Left renal pelvis (tissue), 4 donors: Measurements from ENCODE around the gene ST3GAL3. TPM values are rescaled to one million over a fixed set of nuclear protein-coding genes. Genes with fewer than 3 reads are reported as not detected.
"Not testable (repeated sequence)": the region's sequence is repeated elsewhere in the genome, so short reads cannot be mapped to it uniquely, and the experiment has no call there.

ENCODE experiments used
- DNase-seq, 4 donors: peaks; one replicate each; pipeline ENCODE4 v3.0.0-alpha.2; 2013; ENCODE audit warnings: low read depth in 4 of 4, low spot score in 3 of 4
- polyA plus RNA-seq, 4 donors: library from polyadenylated mRNA; unstranded; fragments of 120-200 nt; gene quantifications; one replicate each; pipeline ENCODE4 v1.2.1, GENCODE V29; 2013; ENCODE audit not compliant: insufficient read length in 4 of 4

The ST3GAL3 gene
- polyA plus RNA-seq, 4 donors = 19.8 to 28.7 (median 23.0) TPM

DNA sequence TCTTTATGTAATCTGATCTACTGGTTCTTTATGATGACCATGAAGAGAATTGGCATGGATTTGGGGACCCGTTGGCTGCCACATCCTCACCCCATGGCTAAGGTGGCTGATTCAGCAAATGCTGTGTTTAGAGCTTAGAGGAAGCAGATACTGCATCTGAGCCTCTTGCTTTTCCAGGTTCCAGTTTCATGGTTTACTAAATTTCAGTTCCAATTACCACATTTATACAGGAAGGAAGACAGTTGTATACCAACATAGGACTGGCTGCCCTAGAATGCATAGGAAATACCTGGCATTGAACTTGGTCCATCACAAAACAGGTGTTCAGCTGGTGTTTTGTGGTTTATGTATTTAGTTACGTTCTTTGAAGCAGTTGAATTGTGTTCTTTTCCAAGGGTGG is 107.1 kb downstream of the ST3GAL3 start:
- DNase-seq = no peak

DNA sequence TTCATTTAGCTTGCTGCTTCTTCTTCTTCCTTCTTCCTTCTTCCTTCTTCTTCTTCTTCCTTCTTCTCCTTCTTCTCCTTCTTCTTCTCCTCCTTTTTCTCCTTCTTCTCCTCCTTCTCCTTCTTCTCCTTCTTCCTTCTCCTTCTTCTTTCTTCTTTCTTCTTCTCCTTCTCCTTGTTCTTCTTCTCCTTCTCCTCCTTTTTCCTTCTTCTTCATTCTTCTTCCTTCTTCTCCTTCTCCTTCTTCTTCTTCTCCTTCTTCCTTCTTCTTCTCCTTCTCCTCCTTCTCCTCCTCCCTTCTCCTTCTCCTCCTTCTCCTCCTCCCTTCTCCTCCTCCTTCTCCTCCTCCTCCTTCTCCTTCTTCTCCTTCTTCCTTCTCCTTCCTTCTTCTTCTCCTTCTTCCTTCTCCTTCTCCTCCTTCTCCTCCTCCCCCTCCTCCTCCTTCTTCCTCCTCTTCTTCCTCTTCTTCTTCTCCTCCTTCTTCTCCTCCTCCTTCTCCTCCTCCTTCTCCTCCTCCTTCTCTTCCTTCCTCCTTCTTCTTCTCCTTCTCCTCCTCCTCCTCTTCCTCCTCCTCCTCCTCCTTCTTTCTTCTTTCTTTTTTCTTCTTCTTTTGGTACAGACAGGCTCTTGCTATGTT is 110.1 kb downstream of the ST3GAL3 start:
- DNase-seq = no peak

DNA sequence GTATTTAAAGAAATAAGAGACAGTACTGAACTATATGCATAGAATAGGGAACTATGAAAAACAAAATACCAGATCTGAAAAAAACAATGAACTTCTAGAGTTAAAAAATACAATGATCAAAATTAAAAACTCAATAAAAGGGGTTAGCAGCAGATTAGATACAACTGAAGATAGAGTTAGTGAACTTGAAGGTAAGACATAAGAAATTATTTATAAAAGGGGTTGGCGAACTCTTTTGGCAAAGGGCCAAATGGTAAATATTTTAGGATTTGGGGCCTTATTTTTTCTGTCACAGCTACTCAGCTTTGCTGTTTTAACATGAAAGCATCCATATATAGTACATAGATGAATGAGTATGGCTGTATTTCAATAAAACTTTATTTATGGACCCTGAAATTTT is 111.4 kb downstream of the ST3GAL3 start:
- DNase-seq = no peak

DNA sequence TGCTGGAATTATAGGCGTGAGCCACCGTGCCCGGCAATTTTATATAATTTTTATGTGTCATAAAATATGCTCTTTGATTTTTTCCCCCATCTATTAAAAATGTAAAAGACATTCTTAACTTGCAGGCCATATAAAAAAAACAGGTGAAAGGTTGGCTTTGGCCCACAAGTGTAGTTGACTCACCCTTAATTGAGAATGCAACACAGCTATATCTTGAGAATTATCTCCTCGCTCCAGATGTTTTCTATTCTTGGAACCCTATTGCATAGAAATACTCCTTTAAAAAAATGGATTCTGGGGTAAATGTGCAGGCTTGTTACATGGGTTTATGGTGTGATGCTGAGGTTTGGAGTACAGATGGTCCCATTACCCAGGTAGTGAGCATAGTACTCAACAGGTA is 112.0 kb downstream of the ST3GAL3 start:
- DNase-seq = no peak

DNA sequence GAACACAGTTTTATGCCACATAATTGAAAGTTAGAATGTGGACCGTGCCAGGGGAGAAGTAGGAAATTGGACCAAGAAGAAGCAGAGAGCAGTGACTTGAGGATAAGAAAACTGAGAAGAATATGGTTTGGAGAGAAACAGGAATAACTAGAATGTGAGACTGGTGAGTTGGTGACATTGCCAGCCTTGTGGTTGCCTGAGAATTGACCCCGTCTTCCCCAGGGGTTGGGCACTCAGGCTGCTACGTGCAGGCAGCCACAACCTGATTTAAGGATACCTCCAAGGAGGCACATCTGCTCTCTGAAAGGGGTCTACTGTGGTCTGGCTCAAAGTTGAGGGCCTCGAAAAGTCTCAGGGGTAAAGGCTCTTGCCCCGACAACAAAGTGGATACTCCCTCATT is 114.1 kb downstream of the ST3GAL3 start:
- DNase-seq = no peak

DNA sequence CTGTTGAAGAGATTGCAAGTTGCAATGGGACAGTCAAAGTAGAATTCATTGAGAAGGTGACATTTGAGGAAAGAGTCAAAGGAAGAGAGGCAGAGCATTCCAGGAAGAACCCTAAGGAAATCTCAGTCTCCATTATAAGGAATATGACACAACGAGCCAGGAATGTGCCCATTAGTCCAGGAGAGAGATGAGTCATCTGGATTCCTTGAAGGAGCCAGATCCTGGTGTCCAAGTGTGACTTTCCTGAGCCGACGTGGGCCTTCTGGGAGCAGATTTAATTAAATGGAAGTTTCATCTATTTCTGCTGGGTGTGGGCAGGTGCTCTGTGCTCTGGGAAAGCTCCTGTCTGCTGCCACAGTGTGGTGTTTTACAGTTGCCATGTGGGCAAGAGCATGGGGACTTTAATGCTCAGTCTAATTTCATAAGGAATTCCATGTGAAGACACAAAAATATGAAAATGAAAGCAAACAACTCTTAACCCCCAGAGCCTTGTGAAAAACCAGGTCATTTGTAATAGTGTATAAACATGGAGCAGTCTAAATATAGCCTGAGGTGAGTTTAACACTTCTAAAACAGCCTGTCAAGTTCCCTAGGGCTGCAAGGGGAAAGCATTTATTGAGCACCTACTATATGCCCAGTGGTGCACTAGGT is 114.8 kb downstream of the ST3GAL3 start:
- no peak for DNase-seq

DNA sequence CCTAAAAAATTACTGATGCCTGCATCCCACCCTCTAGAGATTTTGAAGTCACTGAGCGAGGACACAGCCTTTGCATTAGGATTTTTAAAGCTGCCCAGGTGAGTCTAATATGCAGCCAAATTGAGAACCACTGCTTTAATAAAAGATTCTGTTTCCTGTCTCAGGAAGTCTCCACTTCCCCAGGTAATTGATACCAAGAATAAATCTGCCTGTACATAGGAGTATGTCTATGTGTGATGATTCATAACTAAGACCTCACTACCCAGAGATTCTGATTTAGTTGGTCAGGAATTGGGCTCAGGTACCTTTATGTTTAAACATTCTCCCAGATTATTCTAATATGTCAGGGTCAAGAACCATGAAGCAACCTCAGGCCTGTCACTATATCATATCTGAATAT is 117.5 kb downstream of the ST3GAL3 start:
- DNase-seq = no peak

DNA sequence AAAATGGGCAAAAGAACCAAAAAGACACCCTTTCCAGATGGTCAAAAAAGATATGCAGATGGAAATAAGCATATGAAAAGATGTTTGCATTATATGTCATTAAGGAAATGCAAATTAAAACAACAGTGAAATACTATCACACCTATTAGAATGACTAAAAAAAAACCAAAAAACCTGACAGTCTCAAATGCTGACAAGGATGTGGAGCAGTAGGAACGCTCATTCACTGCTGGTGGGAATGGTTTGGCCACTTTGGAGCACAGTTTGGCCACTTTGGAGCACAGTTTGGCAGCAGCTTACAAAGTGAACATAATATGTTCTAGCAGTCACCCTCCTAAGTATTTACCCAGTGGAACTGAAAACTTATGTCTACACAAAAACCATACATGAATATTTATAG is 121.2 kb downstream of the ST3GAL3 start:
- no peak for DNase-seq

DNA sequence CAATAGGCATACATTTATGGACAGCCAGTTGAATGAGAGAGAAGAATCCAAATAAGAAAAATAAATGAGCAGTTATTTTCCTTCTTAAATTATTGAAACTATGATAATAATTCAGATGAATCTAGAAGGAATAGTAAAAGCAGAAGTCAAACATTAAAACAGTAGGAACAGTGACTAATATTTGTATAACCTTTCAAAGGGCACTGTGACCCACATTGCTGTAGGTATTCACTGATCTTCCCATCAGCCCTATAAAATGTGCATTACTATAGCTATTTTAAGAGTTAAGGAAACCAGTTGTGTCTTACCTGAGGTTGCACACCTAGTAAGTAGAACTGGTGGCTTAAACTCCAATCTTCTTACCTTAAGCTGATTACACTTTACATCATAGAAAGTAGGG is 123.5 kb downstream of the ST3GAL3 start:
- DNase-seq = no peak

DNA sequence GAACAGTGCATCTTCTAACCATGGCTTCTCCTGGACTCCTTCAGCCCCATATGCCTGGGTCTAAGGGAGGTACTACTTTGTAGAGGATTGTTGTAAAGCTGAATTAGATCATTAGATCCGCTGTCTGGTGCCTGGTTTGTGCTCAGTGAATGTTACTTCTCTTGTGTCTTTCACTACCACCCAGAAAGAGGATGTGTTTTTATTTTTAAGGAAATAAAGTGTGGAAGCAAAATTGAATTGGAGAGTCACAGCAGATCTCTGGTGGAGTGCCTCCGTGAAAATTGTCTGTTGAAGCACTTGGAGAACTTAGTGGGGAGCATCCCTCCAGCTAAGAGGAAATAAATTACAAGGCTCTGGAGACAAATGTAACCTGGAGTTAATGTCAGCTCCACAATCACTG is 124.5 kb downstream of the ST3GAL3 start:
- no peak for DNase-seq

DNA sequence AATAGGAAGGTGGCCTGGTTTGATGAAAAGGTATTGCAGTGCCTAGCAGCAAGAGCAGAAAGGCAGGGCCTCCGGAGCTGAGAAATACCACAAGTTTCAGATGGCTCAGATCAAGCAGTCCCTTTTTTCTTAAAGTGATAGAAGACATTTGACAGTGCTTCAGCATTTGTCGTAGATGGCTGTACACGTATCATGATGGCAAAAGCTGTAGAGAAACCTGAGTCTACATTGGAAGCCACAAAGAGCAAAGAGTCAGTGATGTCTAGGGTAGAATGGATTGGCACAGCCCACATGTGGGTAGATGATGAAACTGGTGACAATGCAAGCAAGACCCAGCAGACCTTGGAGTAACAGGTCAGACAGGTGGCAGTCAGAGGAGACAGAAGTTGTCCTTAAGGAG is 124.9 kb downstream of the ST3GAL3 start:
- DNase-seq = no peak

DNA sequence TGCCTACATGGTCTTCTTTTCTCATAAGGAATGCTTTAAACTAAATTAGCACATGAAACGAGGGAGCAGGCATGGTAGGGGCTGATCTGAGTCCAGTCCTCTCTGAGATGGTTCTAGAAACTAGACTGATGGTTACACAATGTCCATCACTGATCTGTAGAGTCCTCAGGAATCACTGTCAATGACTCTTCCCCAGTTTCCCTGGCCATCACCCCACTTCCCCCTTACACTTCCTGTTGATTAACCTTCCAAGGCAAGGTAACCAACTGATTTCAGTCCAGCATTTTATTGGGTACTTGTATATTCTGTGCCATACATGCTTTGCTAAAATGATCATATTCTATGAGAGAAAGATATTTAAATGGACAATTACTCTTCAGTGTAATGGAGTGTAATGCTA is 125.7 kb downstream of the ST3GAL3 start:
- no peak for DNase-seq

DNA sequence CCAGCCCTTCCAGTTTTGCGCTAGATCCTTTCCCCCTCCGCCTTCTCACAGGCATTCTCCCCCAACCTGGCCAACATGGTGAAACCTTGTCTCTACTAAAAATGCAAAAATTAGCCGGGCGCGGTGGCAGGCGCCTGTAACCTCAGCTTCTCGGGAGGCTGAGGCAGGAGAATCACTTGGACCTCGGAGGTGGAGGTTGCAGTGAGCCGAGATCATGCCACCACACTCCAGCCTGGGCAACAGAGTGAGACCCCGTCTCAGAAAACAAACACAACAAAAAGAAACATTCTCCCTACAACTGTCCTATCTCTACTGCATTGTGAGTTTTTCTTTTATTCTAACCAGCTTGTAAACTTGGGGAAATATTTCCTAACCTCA is 126.6 kb downstream of the ST3GAL3 start:
- DNase-seq = not testable (repeated sequence)

DNA sequence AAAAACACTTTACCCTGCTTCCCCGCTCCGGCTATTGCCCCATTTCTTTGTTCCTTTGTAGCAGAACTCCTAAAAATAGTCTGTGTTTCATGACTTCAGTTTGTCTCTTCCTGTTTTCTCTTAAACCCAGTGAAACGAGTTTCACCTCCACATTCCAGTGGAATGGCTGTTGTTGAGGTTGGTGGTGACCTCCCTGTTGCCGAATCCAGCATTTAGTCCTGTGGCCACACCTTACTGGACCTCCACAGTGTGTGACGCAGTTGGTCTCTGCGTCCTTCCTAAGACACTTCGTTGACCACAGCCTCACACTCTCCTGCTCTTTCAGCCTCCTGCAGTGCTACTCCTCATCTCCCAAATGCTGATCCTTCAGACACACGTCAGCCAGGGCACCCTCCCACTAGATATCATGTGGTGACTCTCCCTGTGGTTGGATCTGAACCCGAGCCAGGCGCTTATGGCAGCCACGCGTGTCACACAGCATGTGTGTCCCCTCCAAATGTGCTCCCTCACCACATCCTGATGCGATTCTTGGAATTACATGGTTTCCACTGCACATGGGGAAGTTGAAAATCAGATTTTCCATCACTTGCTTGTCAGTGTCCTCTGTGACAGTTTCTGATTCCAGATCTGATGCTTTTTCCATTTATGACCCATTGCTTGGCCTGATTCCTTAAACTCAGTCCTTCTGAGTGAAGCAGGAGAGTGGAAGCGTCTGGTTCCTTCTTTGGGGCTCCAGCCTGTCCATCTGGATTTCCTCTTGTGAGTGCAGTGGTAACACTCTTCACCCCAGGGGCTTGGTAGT is 127.1 kb downstream of the ST3GAL3 start:
- no peak for DNase-seq

DNA sequence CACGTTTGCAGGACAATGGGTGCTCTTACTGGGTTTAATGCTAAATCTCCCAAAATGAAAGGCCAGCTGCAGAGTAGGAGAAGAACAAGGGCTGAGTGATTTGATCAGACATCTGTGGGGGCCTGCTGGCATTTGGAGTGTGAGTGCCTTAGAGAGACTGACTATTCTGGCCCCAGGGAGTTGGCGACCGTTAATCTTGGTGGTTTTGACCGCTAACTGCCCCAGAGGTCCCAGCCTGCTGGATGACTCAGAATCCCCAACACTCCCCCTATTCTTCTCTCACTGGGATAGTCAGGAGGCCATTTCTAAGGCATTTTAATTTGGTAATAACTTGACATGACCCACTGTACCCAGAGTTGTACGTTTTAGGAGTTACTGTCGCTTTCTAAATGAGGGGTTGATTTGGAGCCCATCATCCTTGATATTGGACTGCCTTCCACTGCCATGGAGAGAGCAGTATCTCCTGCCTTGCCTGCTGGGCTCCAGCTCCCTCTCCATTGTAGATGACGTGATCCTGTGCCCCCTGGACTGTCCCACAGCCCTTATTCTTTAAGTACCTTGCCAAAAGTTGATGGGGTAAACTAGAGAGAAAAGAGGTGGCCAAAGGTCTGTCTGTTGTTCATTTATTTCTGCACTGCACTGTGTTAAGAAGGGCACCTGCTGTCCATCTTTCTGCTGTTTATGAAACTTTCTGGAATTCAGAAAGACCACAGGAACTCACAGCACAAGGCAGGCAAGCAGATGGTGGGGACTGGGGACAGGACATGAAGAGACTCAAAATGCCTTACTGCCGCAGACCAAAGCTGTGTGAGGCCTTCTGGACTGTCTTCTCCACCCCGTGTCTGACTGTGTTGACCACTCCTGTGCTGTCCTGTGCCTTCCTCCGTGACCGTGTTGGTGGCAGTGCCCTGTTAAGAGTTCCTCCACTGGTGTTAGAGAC is 128.0 kb downstream of the ST3GAL3 start:
- no peak for DNase-seq

DNA sequence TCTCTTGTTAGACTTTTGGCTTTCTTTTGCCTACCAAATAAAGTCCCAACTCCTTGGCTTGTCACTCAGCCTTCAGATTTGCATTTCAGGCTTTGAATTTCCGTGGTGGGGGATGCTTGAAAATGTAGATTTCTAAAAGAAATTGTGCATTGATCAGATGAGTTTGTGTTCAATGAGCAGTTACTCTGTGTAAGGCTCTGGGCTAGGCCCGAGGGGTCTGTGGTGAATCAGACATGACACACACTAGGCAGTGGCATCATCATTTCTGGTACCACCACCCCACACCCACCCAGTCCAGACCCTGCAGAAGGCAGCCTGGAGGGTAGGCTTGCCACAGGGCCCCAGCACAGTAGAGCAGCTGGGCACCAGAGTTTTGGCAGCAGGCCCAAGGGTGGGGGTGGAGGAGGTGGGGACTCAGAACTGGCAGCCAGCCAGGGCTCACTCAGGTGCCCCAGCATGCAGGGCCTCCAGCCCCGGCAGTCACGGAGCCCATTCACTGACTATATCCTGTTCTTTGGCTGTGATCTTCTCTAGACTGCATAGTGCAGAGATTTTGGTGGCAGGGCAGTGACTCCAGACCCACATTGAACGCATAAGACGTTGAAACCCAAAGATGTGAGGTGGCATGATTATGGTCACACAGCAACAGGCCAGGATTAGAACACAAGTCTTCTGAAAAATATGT is 129.1 kb downstream of the ST3GAL3 start:
- DNase-seq = peak; percentile 18 to 47 (median 33)

DNA sequence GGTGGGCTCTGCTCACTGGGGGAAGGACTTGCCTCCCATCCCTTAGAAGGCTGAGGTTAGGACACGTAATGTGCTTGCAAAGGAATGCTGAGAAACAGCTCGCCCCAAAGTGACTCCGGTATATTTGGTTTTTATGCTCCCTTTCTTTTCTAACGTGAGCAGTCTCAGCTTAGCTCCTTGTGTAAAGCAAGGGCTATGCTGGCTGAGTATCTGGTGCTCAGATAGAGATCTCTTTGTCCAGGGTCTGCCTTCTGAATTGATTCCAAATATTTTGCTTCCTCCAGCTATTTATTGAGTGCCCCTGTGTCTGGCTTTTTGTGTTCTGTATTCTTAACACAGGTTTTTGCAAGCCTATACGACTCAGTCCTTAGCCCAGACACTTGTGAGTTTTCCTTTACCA is 131.7 kb downstream of the ST3GAL3 start:
- no peak for DNase-seq

DNA sequence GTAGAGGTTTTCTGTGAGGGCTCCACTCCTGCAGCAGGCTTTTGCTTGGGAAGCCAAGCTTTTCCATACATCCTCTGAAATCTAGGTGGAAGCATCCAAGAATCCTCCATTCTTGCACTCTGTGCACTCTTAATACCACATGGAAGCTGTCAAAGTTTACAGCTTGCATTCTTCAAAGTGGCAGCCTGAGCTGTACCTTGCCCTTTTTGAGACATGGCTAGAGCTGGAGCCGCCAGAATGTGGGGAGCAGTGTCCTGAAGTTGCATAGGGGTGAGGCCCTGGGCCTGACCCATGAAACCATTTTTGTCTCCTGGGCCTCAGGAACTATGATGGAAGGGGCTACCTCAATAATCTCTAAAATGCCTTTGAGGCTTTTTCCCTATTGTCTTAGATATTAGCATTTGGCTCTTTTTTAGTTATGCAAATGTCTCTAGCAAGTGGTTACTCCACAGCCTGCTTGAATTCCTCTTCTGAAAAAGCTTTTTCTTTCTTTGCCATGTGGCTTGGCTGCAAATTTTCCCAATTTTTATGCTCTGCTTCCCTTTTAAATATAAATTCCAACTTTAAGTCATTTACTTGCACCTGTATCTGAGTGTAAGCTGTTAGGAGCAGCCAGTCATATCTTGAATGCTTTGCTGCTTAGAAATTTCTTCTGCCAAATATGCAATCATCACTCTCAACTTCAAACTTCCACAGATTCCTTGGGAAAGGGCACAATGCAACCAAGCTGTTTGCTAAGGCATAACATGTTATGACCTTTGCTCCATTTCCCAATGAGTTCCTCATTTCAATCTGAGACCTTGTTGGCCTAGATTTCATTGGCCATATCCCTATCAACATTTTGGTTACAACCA is 134.2 kb downstream of the ST3GAL3 start:
- DNase-seq = no peak

DNA sequence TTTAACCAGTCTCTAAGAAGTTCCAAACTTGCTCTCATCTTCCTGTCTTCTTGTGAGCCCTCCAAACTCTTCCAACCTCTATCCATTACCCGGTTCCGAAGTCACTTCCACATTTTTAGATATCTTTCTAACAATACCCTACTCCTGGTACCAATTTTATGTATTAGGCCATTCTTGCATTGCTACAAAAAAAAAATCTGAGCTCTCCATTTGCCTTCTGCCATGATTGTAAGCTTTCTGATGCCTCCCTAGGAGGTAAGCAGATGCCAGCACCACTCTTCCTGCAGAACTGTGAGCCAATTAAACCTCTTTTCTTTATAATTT is 134.8 kb downstream of the ST3GAL3 start:
- no peak for DNase-seq

DNA sequence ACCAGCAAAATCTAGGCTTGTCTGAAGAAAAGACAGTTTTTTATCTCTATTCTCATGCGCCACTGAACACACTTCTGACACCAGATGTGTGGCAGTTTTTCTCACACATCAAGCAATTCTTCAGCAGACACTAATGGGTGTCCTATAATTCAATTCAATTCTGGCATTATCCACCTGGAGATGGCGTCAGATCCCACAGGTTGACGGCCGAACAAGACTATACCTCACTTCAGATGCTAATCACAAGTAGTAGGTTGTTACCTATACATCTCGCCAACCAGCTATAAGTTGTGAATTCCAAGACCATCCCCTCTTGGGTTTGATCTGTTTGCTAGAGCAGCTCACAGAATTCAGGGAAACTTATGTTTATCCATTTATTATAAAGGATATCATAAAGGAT is 136.3 kb downstream of the ST3GAL3 start:
- DNase-seq = no peak
